NCI-H2081 treated with DMSO at 0.1 percent for 48 hours (cell line): ENCODE results near the gene ACR.

Experiments
- DNase-seq: peaks from one replicate; lab custom pipeline; 2025; lab: John Stamatoyannopoulos, UW

ACR gene

GRCh38 chr22:50702821-50703725, 34.9 kb upstream of the ACR start:
- no peak for DNase-seq

- no peak for DNase-seq
Measured at GRCh38 chr22:50703726-50704509, 34.1 kb upstream of the ACR start.

DNA sequence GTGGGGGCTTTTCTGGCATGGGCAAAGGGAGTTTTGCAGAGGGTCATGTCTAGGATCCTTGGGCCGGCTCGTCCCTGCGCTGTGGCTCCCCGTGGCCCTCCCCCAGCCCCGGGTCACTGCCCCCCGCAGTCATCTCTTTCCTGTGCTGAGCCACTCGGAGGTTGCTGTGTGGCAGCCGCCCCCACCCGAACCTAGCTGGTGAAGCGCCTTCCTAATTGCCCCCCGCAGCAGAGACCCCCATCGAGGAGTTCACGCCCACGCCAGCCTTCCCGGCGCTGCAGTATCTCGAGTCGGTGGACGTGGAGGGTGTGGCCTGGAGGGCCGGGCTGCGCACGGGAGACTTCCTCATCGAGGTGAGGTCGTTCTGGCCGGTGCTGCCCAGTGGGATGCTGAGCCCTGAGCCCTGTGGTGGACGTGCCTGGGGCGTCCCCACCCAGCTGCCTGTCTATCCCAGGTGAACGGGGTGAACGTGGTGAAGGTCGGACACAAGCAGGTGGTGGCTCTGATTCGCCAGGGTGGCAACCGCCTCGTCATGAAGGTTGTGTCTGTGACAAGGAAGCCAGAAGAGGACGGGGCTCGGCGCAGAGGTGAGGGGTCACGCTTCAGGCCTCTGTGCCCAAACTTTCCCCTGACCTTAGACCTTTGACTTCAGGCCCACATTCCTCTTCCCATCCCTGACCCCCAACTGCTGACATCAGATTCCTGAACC, 33.3 kb upstream of the ACR start:
- DNase-seq: no peak

DNA sequence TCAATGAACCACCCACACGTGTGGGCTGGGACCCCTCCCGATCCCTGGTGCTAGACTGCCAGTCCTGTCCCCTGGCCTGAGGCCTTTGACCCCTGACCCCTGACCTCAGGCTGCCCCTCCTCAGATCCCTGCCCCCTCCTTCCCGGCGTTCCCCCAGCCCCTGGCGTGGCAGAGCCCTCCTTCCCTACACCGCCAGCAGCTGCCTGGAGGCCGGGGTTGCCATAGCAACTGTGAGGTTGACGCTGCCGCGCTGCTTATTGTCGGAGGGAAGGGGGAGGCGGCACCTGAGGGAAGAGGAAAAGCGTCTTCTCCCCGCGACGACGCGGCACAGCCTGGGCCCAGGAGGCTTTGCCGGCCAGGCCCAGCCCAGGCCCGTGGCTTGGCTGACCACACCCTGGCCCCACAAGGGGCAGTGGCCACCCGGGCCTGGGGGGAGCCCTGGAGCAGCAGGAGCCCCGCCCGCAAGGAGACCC, 32.7 kb upstream of the ACR start:
- no peak for DNase-seq

GRCh38 chr22:50705851-50706351, 32.1 kb upstream of the ACR start:
- DNase-seq: no peak

GRCh38 chr22:50706481-50707125, 31.4 kb upstream of the ACR start:
- DNase-seq: no peak

GRCh38 chr22:50708474-50708873, 29.5 kb upstream of the ACR start:
- DNase-seq: no peak

DNA sequence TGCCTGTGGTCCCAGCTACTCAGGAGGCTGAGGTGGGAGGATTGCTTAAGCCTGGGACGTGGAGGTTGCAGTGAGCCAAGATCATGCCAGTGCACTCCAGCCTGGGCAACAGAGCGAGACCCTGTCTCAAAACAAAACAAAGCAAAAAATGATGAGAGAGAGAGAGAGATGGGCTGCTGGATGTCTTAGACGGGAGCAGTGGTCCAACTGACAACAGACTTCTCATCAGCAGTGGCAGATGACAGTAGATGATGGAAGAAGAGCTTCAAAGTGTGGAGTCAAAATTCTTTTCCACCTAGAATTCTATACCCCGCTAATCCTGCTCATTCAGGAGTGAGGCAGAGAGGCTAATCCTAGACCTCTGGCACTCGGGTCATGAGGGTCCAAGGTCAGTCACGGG, 29.0 kb upstream of the ACR start:
- no peak for DNase-seq

- no peak for DNase-seq
Measured at GRCh38 chr22:50710221-50710620, 27.8 kb upstream of the ACR start.

DNA sequence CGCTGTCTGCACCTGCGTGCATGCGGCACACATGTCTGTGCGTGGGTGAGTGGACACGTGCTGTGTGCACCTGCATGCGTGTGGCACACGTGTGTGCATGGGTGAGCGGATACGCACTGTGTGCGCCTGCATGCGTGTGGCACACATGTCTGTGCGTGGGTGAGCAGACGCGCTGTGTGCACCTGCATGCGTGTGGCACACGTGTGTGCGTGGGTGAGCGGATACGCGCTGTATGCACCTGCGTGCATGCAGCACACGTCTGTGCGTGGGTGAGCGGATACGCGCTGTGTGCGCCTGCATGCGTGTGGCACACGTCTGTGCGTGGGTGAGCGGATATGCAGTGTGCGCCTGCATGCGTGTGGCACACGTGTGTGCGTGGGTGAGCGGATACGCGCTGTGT, 27.1 kb upstream of the ACR start:
- no peak for DNase-seq

DNA sequence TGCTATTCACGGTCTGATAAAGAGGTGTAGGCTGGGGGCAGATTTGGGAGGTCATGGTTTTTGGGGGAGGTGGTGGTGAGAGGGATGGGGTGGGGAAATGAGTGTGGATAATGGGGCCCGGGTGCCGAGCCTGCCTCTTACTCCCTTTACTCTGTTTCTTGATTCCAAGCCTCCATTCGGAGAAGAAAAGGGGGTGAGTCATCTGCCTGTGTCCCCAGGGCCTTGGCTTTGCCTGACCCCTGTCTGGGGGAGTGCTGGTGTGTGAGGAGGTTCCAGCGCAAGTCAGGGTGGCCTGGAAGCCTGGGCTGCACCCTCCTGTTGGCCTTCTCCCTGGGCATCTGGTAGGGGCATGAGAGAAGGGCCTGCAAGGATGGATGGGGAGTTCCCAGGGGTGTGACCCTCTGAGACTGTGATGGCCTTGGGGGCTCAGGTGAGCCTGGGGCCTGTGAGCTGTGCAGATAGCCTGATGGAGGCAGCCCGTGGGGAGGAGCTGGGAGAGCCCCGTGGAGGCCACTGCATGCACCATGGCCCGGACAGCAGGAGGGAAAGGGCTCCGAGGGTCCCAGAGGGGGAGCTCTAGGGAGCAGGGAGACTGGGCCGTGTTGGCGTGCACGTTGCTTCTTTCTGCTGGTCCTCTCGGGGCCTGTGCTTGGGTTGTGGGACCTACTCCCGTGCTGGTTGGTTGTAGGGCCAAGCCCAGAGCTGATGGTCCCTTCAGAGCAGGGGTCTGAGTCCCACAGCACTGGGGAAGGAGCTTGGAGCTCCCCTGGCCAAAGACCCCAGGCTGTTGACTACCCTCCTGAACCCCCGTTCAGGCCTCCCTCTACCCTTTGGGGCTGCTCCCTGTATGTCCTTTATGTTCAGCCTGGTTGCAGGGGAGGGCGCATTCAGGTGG, 26.3 kb upstream of the ACR start:
- no peak for DNase-seq

- no peak for DNase-seq
Measured at GRCh38 chr22:50712341-50713007, 25.5 kb upstream of the ACR start.

DNA sequence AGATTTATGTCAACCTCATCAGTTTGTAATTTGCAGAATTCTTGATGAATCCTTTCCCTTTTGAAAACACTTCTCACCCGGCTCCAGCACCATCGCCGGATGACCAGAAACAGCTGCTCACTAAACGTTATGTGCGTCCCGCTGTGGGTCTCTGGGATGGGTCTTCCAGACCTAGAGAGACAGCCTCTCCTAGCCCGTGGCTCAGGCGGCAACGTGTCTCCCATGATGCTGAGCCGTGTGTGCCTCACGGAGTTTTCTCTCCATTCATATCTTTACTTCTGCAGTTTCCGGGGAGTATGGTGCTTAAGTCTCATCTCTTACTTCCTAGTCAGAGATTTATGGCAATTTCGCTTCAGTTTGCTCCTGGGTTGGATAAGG, 25.0 kb upstream of the ACR start:
- no peak for DNase-seq

- no peak for DNase-seq
Measured at GRCh38 chr22:50713571-50714056, 24.4 kb upstream of the ACR start.

GRCh38 chr22:50714150-50714549, 23.9 kb upstream of the ACR start:
- no peak for DNase-seq

- no peak for DNase-seq
Measured at GRCh38 chr22:50714631-50715179, 23.3 kb upstream of the ACR start.

- no peak for DNase-seq
Measured at GRCh38 chr22:50715250-50715649, 22.8 kb upstream of the ACR start.

DNA sequence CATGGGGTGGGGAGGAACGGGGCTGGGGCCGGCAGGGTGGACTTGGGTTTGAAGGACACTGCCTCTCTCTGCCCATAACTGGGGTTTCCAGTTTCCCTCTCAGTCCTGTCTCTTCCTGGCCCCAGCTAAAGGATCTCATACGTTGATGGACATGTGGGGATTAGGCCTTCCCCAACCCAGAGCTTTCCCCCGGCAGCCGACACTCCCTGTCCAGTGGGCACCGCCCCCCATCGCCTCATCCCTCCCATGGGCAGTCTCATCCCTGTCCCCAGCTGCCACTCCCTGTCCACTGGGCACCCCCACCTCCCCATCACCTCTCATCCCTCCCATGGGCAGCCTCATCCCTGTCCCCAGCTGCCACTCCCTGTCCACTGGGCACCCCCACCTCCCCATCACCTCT, 22.2 kb upstream of the ACR start:
- DNase-seq: no peak

GRCh38 chr22:50716290-50717024, 21.5 kb upstream of the ACR start:
- DNase-seq: no peak
